ENCODE data around the gene USB1. TPM values are rescaled to one million over a fixed set of nuclear protein-coding genes. Genes with fewer than 3 reads are reported as not detected.

Gene USB1
- total and polyA plus RNA-seq, 4 donors, result 8.9 to 40.7 (median 28.3) TPM

DNA sequence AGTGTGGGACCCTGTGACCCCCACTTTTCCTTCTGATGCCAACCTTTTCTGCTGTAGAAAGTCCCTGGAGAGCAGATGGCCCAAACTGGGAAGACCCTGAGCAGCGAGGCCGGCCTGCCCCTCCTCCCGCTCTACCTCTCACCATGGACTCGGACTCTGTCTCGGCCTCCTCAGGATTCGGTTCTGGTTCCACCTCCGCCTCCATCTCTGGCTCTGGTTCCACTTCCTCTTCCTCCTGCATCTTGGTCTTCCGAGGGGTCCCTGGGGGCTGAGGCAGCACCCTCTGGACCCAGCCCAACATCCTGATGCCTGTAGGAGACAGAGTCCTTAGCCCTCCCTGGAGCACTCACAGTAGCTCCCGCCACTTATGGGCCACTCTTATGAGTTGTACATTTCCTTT lies 34.2 kb upstream of the USB1 start:
- Histone ChIP-seq H3K27me3 (ENCODE audit: control insufficient read depth in 4 of 4, insufficient read depth in 4 of 4, low read length in 3 of 4) (no peaks in the 10 kb centered on the region), H3K9me3 (ENCODE audit: control insufficient read depth in 4 of 4, low read length in 3 of 4) (no peaks in the 10 kb centered on the region), H3K4me1 (ENCODE audit: control insufficient read depth in 4 of 4, insufficient read depth in 4 of 4, low read length in 3 of 4) (no peaks in the 10 kb centered on the region), H3K4me3 (ENCODE audit: low read depth in 1 of 3, low read length in 3 of 3) (no peak overlapping the region), H3K36me3 (ENCODE audit: control insufficient read depth in 4 of 4, insufficient read depth in 3 of 4, low read depth in 1 of 4, low read length in 3 of 4) (no peaks in the 10 kb centered on the region), H3K27ac (ENCODE audit: low read depth in 1 of 2, low read length in 2 of 2) (no peak overlapping the region), H3K9ac (ENCODE audit: low read depth in 1 of 2, low read length in 2 of 2) (no peak overlapping the region)
- no peak for DNase-seq (ENCODE audit: low spot score)
- WGBS, result 91% methylated on average over 9 of the region's 9 CpGs
- TF ChIP-seq RAD21 (IDR thresholded peaks at IDR 0.05), result no peak

DNA sequence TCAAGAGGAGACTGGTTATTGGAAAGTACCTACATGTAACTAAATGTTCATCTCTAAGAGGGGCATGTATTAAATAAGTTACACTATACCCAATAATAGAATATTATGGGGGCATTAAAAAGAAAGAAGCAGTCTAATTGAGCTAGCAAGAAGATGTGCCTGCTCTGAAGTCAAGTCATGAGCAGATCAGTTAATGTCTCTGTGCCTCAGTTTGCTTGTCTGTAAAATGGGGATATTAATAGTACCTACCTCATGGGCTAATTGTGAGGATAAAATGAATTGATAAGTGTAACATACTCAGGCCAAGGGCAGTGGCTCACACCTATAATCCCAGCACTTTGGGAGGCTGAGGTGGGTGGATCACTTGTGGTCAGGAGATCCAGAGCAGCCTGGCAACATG lies 33.3 kb upstream of the USB1 start:
- Histone ChIP-seq H3K36me3 (ENCODE audit: control insufficient read depth in 4 of 4, insufficient read depth in 3 of 4, low read depth in 1 of 4, low read length in 3 of 4) (no peaks in the 10 kb centered on the region), H3K9me3 (ENCODE audit: control insufficient read depth in 4 of 4, low read length in 3 of 4) (no peaks in the 10 kb centered on the region), H3K27me3 (ENCODE audit: control insufficient read depth in 4 of 4, insufficient read depth in 4 of 4, low read length in 3 of 4) (no peaks in the 10 kb centered on the region), H3K4me3 (ENCODE audit: low read depth in 1 of 3, low read length in 3 of 3) (no peak overlapping the region), H3K9ac (ENCODE audit: low read depth in 1 of 2, low read length in 2 of 2) (no peak overlapping the region), H3K27ac (ENCODE audit: low read depth in 1 of 2, low read length in 2 of 2) (no peak overlapping the region), H3K4me1 (ENCODE audit: control insufficient read depth in 4 of 4, insufficient read depth in 4 of 4, low read length in 3 of 4) (no peaks in the 10 kb centered on the region)
- DNase-seq (ENCODE audit: low spot score), result no peak
- TF ChIP-seq ZBTB33 (IDR thresholded peaks at IDR 0.05), result no peak
- TF ChIP-seq, protein P1, sequence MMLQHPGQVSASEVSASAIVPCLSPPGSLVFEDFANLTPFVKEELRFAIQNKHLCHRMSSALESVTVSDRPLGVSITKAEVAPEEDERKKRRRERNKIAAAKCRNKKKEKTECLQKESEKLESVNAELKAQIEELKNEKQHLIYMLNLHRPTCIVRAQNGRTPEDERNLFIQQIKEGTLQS (IDR thresholded peaks at IDR 0.05), result no peak
- TF ChIP-seq, protein P2, sequence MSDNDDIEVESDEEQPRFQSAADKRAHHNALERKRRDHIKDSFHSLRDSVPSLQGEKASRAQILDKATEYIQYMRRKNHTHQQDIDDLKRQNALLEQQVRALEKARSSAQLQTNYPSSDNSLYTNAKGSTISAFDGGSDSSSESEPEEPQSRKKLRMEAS (IDR thresholded peaks at IDR 0.05), result no peak
- no peak for TF ChIP-seq HNF4A (conservative IDR thresholded peaks at IDR 0.05)
- TF ChIP-seq, protein P3, sequence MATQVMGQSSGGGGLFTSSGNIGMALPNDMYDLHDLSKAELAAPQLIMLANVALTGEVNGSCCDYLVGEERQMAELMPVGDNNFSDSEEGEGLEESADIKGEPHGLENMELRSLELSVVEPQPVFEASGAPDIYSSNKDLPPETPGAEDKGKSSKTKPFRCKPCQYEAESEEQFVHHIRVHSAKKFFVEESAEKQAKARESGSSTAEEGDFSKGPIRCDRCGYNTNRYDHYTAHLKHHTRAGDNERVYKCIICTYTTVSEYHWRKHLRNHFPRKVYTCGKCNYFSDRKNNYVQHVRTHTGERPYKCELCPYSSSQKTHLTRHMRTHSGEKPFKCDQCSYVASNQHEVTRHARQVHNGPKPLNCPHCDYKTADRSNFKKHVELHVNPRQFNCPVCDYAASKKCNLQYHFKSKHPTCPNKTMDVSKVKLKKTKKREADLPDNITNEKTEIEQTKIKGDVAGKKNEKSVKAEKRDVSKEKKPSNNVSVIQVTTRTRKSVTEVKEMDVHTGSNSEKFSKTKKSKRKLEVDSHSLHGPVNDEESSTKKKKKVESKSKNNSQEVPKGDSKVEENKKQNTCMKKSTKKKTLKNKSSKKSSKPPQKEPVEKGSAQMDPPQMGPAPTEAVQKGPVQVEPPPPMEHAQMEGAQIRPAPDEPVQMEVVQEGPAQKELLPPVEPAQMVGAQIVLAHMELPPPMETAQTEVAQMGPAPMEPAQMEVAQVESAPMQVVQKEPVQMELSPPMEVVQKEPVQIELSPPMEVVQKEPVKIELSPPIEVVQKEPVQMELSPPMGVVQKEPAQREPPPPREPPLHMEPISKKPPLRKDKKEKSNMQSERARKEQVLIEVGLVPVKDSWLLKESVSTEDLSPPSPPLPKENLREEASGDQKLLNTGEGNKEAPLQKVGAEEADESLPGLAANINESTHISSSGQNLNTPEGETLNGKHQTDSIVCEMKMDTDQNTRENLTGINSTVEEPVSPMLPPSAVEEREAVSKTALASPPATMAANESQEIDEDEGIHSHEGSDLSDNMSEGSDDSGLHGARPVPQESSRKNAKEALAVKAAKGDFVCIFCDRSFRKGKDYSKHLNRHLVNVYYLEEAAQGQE (IDR thresholded peaks at IDR 0.05), result no peak
- TF ChIP-seq EGR1 (IDR thresholded peaks at IDR 0.05; ENCODE audit: low read depth in 2 of 2), result no peak
- TF ChIP-seq RAD21 (IDR thresholded peaks at IDR 0.05), result no peak
- TF ChIP-seq SP1 (IDR thresholded peaks at IDR 0.05), result no peak
- TF ChIP-seq GABPA (IDR thresholded peaks at IDR 0.05 in 1 of 2, conservative IDR thresholded peaks at IDR 0.05 in 1 of 2), result no peak
- TF ChIP-seq, protein P4, sequence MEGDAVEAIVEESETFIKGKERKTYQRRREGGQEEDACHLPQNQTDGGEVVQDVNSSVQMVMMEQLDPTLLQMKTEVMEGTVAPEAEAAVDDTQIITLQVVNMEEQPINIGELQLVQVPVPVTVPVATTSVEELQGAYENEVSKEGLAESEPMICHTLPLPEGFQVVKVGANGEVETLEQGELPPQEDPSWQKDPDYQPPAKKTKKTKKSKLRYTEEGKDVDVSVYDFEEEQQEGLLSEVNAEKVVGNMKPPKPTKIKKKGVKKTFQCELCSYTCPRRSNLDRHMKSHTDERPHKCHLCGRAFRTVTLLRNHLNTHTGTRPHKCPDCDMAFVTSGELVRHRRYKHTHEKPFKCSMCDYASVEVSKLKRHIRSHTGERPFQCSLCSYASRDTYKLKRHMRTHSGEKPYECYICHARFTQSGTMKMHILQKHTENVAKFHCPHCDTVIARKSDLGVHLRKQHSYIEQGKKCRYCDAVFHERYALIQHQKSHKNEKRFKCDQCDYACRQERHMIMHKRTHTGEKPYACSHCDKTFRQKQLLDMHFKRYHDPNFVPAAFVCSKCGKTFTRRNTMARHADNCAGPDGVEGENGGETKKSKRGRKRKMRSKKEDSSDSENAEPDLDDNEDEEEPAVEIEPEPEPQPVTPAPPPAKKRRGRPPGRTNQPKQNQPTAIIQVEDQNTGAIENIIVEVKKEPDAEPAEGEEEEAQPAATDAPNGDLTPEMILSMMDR (IDR thresholded peaks at IDR 0.05; ENCODE audit: low read depth, low read length, missing input control), result no peak
- no peak for TF ChIP-seq NR2F2 (IDR thresholded peaks at IDR 0.05)

Data from liver (tissue), 9 donors.